ENCODE measurements around the gene MBD4.
"Not testable (repeated sequence)": the region's sequence is repeated elsewhere in the genome, so short reads cannot be mapped to it uniquely, and the experiment has no call there.

Gene MBD4

GRCh38 chr3:129439817-129440617, at the start of gene MBD4, which contains the start of gene IFT122:
MBD4 (minus strand) TSS chr3:129439948; CDS start chr3:129439833, 115 bp downstream.
IFT122 (plus strand) TSS chr3:129440224; CDS start chr3:129440331, 107 bp downstream.
- FAIRE-seq = peak; percentile 61

GRCh38 chr3:129489258-129489657, 49.5 kb upstream of the MBD4 start:
- FAIRE-seq = not testable (repeated sequence)

GRCh38 chr3:129487868-129488335, 48.2 kb upstream of the MBD4 start:
- FAIRE-seq = not testable (repeated sequence)

GRCh38 chr3:129487183-129487867, 47.6 kb upstream of the MBD4 start:
- no peak for FAIRE-seq

GRCh38 chr3:129486664-129487035, 46.9 kb upstream of the MBD4 start:
- no peak for FAIRE-seq

GRCh38 chr3:129485721-129486663, 46.2 kb upstream of the MBD4 start:
- FAIRE-seq = no peak

- not testable (repeated sequence) for FAIRE-seq
Observed at GRCh38 chr3:129485146-129485545, 45.4 kb upstream of the MBD4 start.

GRCh38 chr3:129483870-129484269, 44.1 kb upstream of the MBD4 start:
- no peak for FAIRE-seq

- no peak for FAIRE-seq
Observed at GRCh38 chr3:129482721-129483120, 43.0 kb upstream of the MBD4 start.

- FAIRE-seq = no peak
Observed at GRCh38 chr3:129481766-129482332, 42.1 kb upstream of the MBD4 start.

GRCh38 chr3:129481225-129481765, 41.5 kb upstream of the MBD4 start:
- FAIRE-seq = not testable (repeated sequence)

GRCh38 chr3:129476586-129476985, 36.8 kb upstream of the MBD4 start:
- FAIRE-seq = no peak

GRCh38 chr3:129475863-129476262, 36.1 kb upstream of the MBD4 start:
- FAIRE-seq = no peak

- FAIRE-seq = no peak
Observed at GRCh38 chr3:129474984-129475804, 35.4 kb upstream of the MBD4 start.

- FAIRE-seq = no peak
Observed at GRCh38 chr3:129473769-129474152, 34.0 kb upstream of the MBD4 start.

GRCh38 chr3:129473067-129473768, 33.5 kb upstream of the MBD4 start:
- no peak for FAIRE-seq

- no peak for FAIRE-seq
Observed at GRCh38 chr3:129470861-129471260, 31.1 kb upstream of the MBD4 start.

- no peak for FAIRE-seq
Observed at GRCh38 chr3:129469026-129469425, 29.3 kb upstream of the MBD4 start.

- no peak for FAIRE-seq
Observed at GRCh38 chr3:129467932-129468331, 28.2 kb upstream of the MBD4 start.

- FAIRE-seq = no peak
Observed at GRCh38 chr3:129463716-129464115, 24.0 kb upstream of the MBD4 start.

- FAIRE-seq = no peak
Observed at GRCh38 chr3:129463094-129463493, 23.3 kb upstream of the MBD4 start.

All from islet of Langerhans (tissue), 1 donor.